ENCODE data around the gene ADCY10.

DNA sequence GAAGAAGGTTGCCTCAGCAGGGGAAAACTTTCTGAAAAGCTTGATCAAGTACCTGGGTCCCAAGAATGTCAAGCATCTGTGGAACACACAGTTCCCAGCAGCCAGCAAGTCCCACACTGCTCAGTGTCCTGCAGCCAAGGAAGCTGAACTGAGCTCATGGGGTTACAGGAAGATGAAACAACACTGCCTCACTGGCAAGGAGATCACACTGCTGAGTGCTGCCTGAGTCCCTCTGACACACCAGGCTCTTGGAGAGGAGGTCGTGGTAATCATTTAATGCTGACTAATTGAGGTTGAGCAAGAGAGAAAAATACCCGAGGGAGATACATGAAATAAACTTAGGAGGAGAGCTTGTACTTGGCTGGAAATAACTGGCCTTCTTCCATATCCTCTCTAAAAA lies 116.9 kb downstream of the ADCY10 start:
- TF ChIP-seq, protein P1, sequence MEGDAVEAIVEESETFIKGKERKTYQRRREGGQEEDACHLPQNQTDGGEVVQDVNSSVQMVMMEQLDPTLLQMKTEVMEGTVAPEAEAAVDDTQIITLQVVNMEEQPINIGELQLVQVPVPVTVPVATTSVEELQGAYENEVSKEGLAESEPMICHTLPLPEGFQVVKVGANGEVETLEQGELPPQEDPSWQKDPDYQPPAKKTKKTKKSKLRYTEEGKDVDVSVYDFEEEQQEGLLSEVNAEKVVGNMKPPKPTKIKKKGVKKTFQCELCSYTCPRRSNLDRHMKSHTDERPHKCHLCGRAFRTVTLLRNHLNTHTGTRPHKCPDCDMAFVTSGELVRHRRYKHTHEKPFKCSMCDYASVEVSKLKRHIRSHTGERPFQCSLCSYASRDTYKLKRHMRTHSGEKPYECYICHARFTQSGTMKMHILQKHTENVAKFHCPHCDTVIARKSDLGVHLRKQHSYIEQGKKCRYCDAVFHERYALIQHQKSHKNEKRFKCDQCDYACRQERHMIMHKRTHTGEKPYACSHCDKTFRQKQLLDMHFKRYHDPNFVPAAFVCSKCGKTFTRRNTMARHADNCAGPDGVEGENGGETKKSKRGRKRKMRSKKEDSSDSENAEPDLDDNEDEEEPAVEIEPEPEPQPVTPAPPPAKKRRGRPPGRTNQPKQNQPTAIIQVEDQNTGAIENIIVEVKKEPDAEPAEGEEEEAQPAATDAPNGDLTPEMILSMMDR (IDR thresholded peaks at IDR 0.05): no peak
- TF ChIP-seq POLR2A (IDR thresholded peaks at IDR 0.05): no peak
